ENCODE results near the gene SLC12A4.
"Not testable (repeated sequence)": the region's sequence is repeated elsewhere in the genome, so short reads cannot be mapped to it uniquely, and the experiment has no call there.

The SLC12A4 gene

GRCh38 chr16:67987460-67988160, 19.2 kb upstream of the SLC12A4 start:
- DNase-seq (ENCODE audit: low read depth in 2 of 2): no peak

GRCh38 chr16:67986949-67987348, 18.5 kb upstream of the SLC12A4 start:
- no peak for DNase-seq (ENCODE audit: low read depth in 2 of 2)

- DNase-seq (ENCODE audit: low read depth in 2 of 2): no peak
These were observed 13.7 kb upstream of the SLC12A4 start for GRCh38 chr16:67982011-67982696.

- no peak for DNase-seq (ENCODE audit: low read depth in 2 of 2)
These were observed 11.7 kb upstream of the SLC12A4 start, which contains the start of gene DPEP3 for GRCh38 chr16:67979955-67980678. TSS of gene DPEP3 (minus strand) at chr16:67980499. CDS start at chr16:67980380, 119 bp downstream.

- DNase-seq (ENCODE audit: low read depth in 2 of 2): no peak
These were observed 9.2 kb upstream of the SLC12A4 start for GRCh38 chr16:67977469-67978227.

GRCh38 chr16:67977005-67977404, 8.6 kb upstream of the SLC12A4 start:
- no peak for DNase-seq (ENCODE audit: low read depth in 2 of 2)

GRCh38 chr16:67976205-67976604, 7.8 kb upstream of the SLC12A4 start:
- DNase-seq (ENCODE audit: low read depth in 2 of 2): no peak

GRCh38 chr16:67975321-67976105, 7.1 kb upstream of the SLC12A4 start:
- DNase-seq (ENCODE audit: low read depth in 2 of 2): no peak

- not testable (repeated sequence) for DNase-seq (ENCODE audit: low read depth in 2 of 2)
These were observed 3.8 kb upstream of the SLC12A4 start for GRCh38 chr16:67972285-67972684.

GRCh38 chr16:67971111-67971510, 2.7 kb upstream of the SLC12A4 start:
- DNase-seq (ENCODE audit: low read depth in 2 of 2): no peak

- DNase-seq (ENCODE audit: low read depth in 2 of 2): no peak
These were observed 1.0 kb upstream of the SLC12A4 start for GRCh38 chr16:67969254-67970039.

- no peak for DNase-seq (ENCODE audit: low read depth in 2 of 2)
These were observed 458 bp downstream of the SLC12A4 start for GRCh38 chr16:67967958-67968399.

- DNase-seq (ENCODE audit: low read depth in 2 of 2): no peak
These were observed 1.1 kb downstream of the SLC12A4 start for GRCh38 chr16:67967183-67967957.

GRCh38 chr16:67966549-67967182, 1.8 kb downstream of the SLC12A4 start:
- DNase-seq (ENCODE audit: low read depth in 2 of 2): no peak

GRCh38 chr16:67965668-67966548, 2.5 kb downstream of the SLC12A4 start:
- DNase-seq (ENCODE audit: low read depth in 2 of 2): no peak

- DNase-seq (ENCODE audit: low read depth in 2 of 2): no peak
These were observed 3.8 kb downstream of the SLC12A4 start for GRCh38 chr16:67964477-67965131.

GRCh38 chr16:67963662-67964321, 4.6 kb downstream of the SLC12A4 start:
- no peak for DNase-seq (ENCODE audit: low read depth in 2 of 2)

All from stimulated activated CD4-positive, alpha-beta T cell treated with anti-CD3 and anti-CD28 coated beads, Interleukin-4, amount 100 ng/mL, for 48 hours (primary cell).